Measurements from ENCODE around the gene INTS1. TPM values are rescaled to one million over a fixed set of nuclear protein-coding genes. Genes with fewer than 3 reads are reported as not detected.

The INTS1 gene
- total and polyA plus RNA-seq, 9 donors, result 1.9 to 80.5 (median 61.5) TPM

DNA sequence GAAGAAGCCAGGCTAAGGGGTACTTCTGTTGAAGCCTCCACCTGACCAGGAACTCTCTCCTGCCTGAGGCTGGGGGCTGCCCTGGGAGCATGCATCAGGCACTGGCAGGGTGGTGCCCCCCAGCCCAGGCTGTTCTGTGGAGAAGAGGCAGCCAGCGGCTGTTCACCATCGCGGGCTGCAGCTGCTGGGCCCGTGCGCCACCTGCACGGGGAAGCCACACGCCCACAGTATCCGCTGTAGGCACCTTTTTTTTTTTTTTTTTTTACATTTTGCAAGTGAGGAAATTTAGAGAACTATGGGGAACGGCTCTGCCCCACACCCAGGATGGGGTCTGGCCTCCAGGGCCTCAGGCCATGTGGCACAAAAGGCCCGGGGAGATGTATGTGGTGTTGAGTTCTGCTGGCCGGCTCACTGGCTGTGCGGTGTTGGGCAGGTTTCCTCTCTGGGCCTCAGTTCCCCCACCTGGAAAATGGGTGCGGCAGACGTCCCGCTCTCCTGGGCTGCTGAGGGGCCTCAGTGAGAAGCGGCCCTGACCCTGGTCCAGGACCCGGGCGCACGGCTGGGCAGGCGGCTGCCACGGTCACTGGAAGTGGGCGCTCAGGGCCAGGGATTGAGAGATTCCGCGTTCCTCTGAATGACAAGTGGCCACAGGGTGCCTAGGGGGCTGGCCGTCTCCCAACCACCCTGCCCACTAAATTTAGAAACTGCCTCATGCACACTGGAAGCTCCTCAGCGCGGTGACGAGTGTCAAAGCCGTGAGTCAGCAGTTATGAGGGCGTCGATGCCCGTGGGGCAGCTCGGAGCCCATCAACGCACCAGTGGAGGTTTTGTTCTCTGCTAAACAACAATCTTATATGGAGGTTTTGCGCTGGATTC, 8.8 kb upstream of the INTS1 start:
- TF ChIP-seq POLR2A (IDR thresholded peaks at IDR 0.05) (no peak), EP300 (IDR thresholded peaks at IDR 0.05) (no peak)
- TF ChIP-seq, protein P1, sequence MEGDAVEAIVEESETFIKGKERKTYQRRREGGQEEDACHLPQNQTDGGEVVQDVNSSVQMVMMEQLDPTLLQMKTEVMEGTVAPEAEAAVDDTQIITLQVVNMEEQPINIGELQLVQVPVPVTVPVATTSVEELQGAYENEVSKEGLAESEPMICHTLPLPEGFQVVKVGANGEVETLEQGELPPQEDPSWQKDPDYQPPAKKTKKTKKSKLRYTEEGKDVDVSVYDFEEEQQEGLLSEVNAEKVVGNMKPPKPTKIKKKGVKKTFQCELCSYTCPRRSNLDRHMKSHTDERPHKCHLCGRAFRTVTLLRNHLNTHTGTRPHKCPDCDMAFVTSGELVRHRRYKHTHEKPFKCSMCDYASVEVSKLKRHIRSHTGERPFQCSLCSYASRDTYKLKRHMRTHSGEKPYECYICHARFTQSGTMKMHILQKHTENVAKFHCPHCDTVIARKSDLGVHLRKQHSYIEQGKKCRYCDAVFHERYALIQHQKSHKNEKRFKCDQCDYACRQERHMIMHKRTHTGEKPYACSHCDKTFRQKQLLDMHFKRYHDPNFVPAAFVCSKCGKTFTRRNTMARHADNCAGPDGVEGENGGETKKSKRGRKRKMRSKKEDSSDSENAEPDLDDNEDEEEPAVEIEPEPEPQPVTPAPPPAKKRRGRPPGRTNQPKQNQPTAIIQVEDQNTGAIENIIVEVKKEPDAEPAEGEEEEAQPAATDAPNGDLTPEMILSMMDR (IDR thresholded peaks at IDR 0.05), result no peak
- intact Hi-C loops (cut with DNase I), result no loop called here
- Histone ChIP-seq H3K36me3 (no peaks in the 10 kb centered on the region), H3K27ac (no peak overlapping the region), H3K4me1 (ENCODE audit: insufficient read depth) (no peaks in the 10 kb centered on the region), H3K27me3 (no peaks in the 10 kb centered on the region), H3K9me3 (no peaks in the 10 kb centered on the region), H3K4me3 (no peak overlapping the region)
- no peak for DNase-seq
- 67 to 70% (median 67%) methylated on average over 33 to 35 of the region's 35 CpGs for WGBS, 3 donors

DNA sequence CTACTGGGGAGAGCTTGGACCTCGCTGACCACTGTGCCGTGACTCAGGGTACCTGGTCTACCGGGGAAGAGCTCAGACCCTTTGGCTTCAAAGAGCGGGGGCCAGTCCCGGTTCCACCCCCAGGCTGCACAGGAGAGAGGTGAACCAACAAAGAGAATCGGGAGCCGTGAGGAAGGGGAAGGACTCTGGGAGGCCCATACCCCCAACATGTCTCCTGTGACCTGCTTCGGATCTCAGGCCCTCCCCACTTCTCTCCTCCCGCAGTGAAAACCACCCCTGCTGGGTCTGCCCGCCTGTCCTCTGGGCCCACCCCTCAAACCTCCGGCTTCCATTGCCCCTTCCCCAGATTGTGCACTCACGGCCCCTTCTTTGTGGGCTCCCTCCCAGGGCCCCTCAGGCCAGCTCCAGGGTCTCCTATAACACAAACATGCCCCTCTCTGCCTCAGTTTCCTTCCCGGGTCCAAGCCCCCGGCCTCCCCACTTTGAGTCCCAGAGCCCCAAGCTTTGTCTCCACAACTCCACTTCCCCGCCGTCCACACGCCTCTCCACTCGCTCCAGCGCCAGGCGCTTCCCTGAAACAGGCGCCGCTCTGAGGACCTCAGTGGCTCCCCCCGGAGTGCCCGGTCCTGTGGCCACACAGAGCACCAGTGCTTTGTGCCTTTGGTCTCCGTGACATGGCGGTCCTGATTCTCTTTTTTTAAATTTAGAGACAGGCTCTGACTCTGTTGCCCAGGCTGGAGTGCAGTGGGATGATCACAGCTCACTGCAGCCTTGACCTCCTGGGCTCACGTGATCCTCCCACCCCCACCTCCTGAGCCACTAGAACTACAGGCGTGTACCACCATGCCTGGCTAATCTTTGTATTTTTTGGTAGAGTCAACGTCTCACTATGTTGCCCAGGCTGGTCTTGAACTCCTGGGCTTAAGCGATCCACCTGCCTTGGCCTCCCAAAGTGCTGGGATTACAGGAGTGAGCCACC, 7.5 kb upstream of the INTS1 start:
- TF ChIP-seq EP300 (IDR thresholded peaks at IDR 0.05) (no peak), POLR2A (IDR thresholded peaks at IDR 0.05) (no peak)
- TF ChIP-seq, protein P1 (IDR thresholded peaks at IDR 0.05), result no peak
- WGBS, 3 donors, result 75 to 79% (median 75%) methylated on average over 30 of the region's 30 CpGs
- Histone ChIP-seq H3K4me3 (no peak overlapping the region), H3K27ac (no peak overlapping the region), H3K4me1 (ENCODE audit: insufficient read depth) (no peaks in the 10 kb centered on the region), H3K27me3 (no peaks in the 10 kb centered on the region), H3K9me3 (no peaks in the 10 kb centered on the region), H3K36me3 (no peaks in the 10 kb centered on the region)
- no peak for DNase-seq
- intact Hi-C loops (cut with DNase I), result no loop called here

DNA sequence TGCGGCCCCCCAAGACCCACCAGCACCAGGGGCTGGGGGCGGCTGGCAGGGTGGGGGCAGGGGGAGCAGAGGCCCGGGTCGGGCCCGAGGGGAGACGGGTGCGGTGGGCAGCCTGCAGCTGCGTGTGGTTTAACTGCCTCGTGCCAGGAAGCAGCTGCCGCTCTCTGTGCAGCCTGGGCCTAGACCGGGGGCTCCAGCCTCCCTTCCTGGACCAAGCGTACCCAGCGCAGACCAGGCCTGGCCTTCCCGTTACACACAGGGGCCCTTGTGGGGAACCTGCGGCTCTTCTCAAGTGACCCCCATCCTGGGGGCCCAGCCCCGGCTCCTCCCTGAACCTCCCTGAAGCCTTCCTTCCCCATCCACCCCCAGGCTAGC, 6.6 kb upstream of the INTS1 start:
- intact Hi-C loops (cut with DNase I), result no loop called here
- 82 to 88% (median 84%) methylated on average over 8 to 16 of the region's 16 CpGs for WGBS, 3 donors
- no peak for DNase-seq

DNA sequence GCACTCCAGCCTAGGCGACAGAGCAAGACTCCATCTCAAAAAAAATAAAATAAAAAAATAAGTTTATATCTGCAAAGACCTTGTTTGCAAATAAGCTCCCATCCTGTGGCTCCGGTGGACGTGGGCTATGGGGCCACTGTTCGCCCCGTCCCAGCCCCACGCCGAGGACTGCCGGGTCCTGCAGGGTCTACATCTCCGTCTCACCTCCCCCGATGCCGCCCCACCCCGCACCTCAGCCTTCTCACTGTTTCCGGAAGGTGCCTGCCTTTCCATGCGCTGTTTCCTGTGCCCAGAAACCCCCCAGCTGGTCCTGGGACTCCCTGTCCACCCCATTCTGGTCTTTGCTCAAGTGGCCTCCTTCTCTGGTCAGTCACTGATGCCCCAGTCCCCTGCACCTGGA, 5.0 kb upstream of the INTS1 start:
- no peaks in the 10 kb centered on the region for H3K4me1 ChIP-seq (ENCODE audit: insufficient read depth)
- H3K4me3 ChIP-seq, result no peak overlapping the region
- no peak for TF ChIP-seq POLR2A (IDR thresholded peaks at IDR 0.05)
- TF ChIP-seq EP300 (IDR thresholded peaks at IDR 0.05), result no peak
- TF ChIP-seq, protein P1 (IDR thresholded peaks at IDR 0.05), result no peak
- H3K9me3 ChIP-seq, result no peaks in the 10 kb centered on the region
- intact Hi-C loops (cut with DNase I), result no loop called here
- H3K36me3 ChIP-seq, result no peaks in the 10 kb centered on the region
- 78 to 84% (median 81%) methylated on average over 14 of the region's 14 CpGs for WGBS, 3 donors
- no peaks in the 10 kb centered on the region for H3K27me3 ChIP-seq
- DNase-seq, result no peak
- no peak overlapping the region for H3K27ac ChIP-seq

More for the DNA sequence above, 6.6 kb upstream of the INTS1 start:
- no peak overlapping the region for H3K4me3 ChIP-seq
- TF ChIP-seq POLR2A (IDR thresholded peaks at IDR 0.05) (no peak), EP300 (IDR thresholded peaks at IDR 0.05) (no peak)
- TF ChIP-seq, protein P1 (IDR thresholded peaks at IDR 0.05), result no peak
- no peaks in the 10 kb centered on the region for H3K36me3 ChIP-seq
- H3K27me3 ChIP-seq, result no peaks in the 10 kb centered on the region
- no peaks in the 10 kb centered on the region for H3K9me3 ChIP-seq
- no peak overlapping the region for H3K27ac ChIP-seq
- H3K4me1 ChIP-seq (ENCODE audit: insufficient read depth), result no peaks in the 10 kb centered on the region
